ENCODE results near the gene GLI3. TPM values are rescaled to one million over a fixed set of nuclear protein-coding genes. Genes with fewer than 3 reads are reported as not detected.

GLI3 gene
- total RNA-seq, 2 donors from 2014 or later = 3.4 to 6.6 TPM

GRCh38 chr7:42272793-42273665, 36.0 kb upstream of the GLI3 start:
- no peaks in the 10 kb centered on the region for H3K36me3 ChIP-seq
- H3K4me1 ChIP-seq (ENCODE audit: control insufficient read depth in 1 of 2, low read depth in 2 of 2) = no peaks in the 10 kb centered on the region
- H3K9me3 ChIP-seq = no peaks in the 10 kb centered on the region
- no peak overlapping the region for H3K27ac ChIP-seq
- ATAC-seq (ENCODE audit: insufficient number of reproducible peaks, low FRiP score, low read depth) (no peak), DNase-seq (ENCODE audit: low spot score) (no peak)
- no peaks in the 10 kb centered on the region for H3K27me3 ChIP-seq (replicated peaks; ENCODE audit: insufficient read depth)
- TF ChIP-seq CTCF (IDR thresholded peaks at IDR 0.05) = no peak
- H3K4me3 ChIP-seq = no peak overlapping the region

DNA sequence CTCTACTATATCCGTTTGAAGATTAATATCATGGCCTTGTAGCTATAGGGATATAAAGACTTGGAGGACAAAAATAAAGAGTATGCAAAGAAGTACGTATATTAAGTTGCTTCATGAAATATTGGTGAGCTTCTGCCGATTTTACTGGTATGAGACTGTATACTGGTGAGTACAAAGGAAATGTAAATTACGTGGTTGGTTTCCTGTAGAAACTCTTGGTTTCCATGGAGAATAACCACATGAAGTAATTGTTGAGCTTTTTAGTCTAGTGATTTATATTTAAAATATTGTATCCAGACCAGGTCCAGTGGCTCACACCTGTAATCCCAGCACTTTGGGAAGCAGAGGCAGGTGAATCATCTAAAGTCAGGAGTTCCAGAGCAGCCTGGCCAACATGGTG, 32.2 kb upstream of the GLI3 start:
- H3K9me3 ChIP-seq = no peaks in the 10 kb centered on the region
- no peak overlapping the region for H3K4me3 ChIP-seq
- DNase-seq (ENCODE audit: low spot score) (no peak), ATAC-seq (ENCODE audit: insufficient number of reproducible peaks, low FRiP score, low read depth) (no peak)
- H3K36me3 ChIP-seq = no peaks in the 10 kb centered on the region
- H3K4me1 ChIP-seq (ENCODE audit: control insufficient read depth in 1 of 2, low read depth in 2 of 2) = no peaks in the 10 kb centered on the region
- H3K27ac ChIP-seq = no peak overlapping the region
- no peaks in the 10 kb centered on the region for H3K27me3 ChIP-seq (replicated peaks; ENCODE audit: insufficient read depth)
- no peak for TF ChIP-seq CTCF (IDR thresholded peaks at IDR 0.05)

DNA sequence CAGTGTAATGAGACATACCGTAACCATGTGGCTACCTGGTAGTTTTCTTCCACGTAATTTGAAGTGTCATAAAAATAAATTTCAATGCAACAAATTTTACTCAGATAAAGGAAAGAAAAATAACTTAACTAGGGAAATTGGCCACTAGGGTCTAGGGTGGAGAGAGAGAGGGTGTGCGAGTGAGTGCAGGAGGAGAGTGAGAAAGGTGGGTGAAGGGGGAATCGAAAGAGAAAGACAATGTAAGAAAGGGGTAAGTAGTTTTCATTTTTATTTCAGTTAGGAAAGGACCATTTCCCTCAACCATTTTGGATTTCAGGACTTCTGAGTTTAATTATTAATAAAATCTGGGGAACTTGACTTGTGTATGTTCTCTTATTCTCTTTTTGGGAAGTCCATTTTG, 27.7 kb upstream of the GLI3 start:
- DNase-seq (ENCODE audit: low spot score) = no peak
- Histone ChIP-seq H3K27me3 (replicated peaks; ENCODE audit: insufficient read depth) (no peaks in the 10 kb centered on the region), H3K9me3 (no peaks in the 10 kb centered on the region), H3K4me3 (no peak overlapping the region), H3K36me3 (no peaks in the 10 kb centered on the region), H3K27ac (no peak overlapping the region), H3K4me1 (ENCODE audit: control insufficient read depth in 1 of 2, low read depth in 2 of 2) (peaks cover 5 to 20% of the 10 kb centered on the region in 2 donors)
- no peak for TF ChIP-seq CTCF (IDR thresholded peaks at IDR 0.05)
- ATAC-seq (ENCODE audit: insufficient number of reproducible peaks, low FRiP score, low read depth) = no peak

GRCh38 chr7:42263971-42264370, 27.0 kb upstream of the GLI3 start:
- no peaks in the 10 kb centered on the region for H3K36me3 ChIP-seq
- peaks cover 5 to 20% of the 10 kb centered on the region in 2 donors for H3K4me1 ChIP-seq (ENCODE audit: control insufficient read depth in 1 of 2, low read depth in 2 of 2)
- DNase-seq (ENCODE audit: low spot score) (no peak), ATAC-seq (ENCODE audit: insufficient number of reproducible peaks, low FRiP score, low read depth) (no peak)
- H3K27ac ChIP-seq = no peak overlapping the region
- H3K9me3 ChIP-seq = no peaks in the 10 kb centered on the region
- no peak overlapping the region for H3K4me3 ChIP-seq
- no peak for TF ChIP-seq CTCF (IDR thresholded peaks at IDR 0.05)
- H3K27me3 ChIP-seq (replicated peaks; ENCODE audit: insufficient read depth) = no peaks in the 10 kb centered on the region

DNA sequence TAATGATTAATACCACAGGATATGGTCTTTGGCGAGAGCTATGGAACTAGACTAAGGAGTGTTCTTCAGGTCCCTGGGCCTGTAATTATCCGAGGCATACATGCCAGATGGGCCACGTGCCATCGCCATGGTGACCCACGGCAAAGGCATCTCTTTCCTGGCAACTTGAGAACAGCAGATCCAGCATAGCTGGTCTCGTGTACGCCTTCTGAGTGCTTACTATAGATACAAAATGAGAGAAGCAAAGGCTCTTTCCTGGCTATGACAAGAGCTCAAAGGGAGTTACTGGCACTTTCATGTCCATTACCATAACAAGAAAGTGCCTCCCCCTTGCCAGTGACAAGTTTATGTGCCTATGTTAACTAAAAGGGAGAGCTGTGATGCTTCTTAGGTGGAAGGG, 26.0 kb upstream of the GLI3 start:
- TF ChIP-seq CTCF (IDR thresholded peaks at IDR 0.05) = no peak
- Histone ChIP-seq H3K4me1 (ENCODE audit: control insufficient read depth in 1 of 2, low read depth in 2 of 2) (peaks cover 5 to 20% of the 10 kb centered on the region in 2 donors), H3K27me3 (replicated peaks; ENCODE audit: insufficient read depth) (no peaks in the 10 kb centered on the region), H3K36me3 (no peaks in the 10 kb centered on the region), H3K4me3 (no peak overlapping the region), H3K27ac (peak overlapping the region in 1 of 2 donors; percentile 46), H3K9me3 (no peaks in the 10 kb centered on the region)
- peak; percentile 88 for ATAC-seq (ENCODE audit: insufficient number of reproducible peaks, low FRiP score, low read depth)
- DNase-seq (ENCODE audit: low spot score) = peak; percentile 70

Measured in thoracic aorta (tissue), 2 donors.